OCI-LY7 (cell line): ENCODE data around the gene MACROD1. TPM values are rescaled to one million over a fixed set of nuclear protein-coding genes. Genes with fewer than 3 reads are reported as not detected.

Experiments
- BruUV-seq: library from RNA; stranded (reverse); fragments of 400-500 nt; replicated peaks from 2 replicates; lab custom pipeline; 2021; lab: Mats Ljungman, UMichigan
- CTCF ChIA-PET: fragments of 300-600 bp; sonication (Branson Sonifier 250); formaldehyde crosslinking; loops from one replicate; lab custom pipeline; 2022; ENCODE audit warnings: antibody characterized with exemption; ENCODE audit not compliant: unreplicated experiment; lab: Charles Lee
- POLR2A ChIA-PET: fragments of 300-600 bp; sonication (Branson Sonifier 250); formaldehyde crosslinking; loops from one replicate; lab custom pipeline; 2022; ENCODE audit warnings: antibody characterized with exemption; lab: Charles Lee
- DNase-seq: peaks from one replicate; pipeline ENCODE4 v3.0.0-alpha.2; 2015; ENCODE audit warnings: low spot score
- H2AFZ ChIP-seq: fragments of 200-600 bp; sonication (generic), shearing (Covaris generic); 2 replicates; pipeline ENCODE4 v1.6.1; 2014; ENCODE audit warnings: mild to moderate bottlenecking, antibody characterized with exemption, low read length, moderate library complexity
- H3K27ac ChIP-seq: fragments of 200-600 bp; sonication (generic); 2 replicates; pipeline ENCODE4 v1.5.1; 2014; ENCODE audit warnings: mixed run types, low read depth, mild to moderate bottlenecking, moderate library complexity, low read length, inconsistent platforms; ENCODE audit not compliant: poor library complexity, severe bottlenecking
- H3K36me3 ChIP-seq: fragments of 200-600 bp; sonication (generic); 2 replicates; pipeline ENCODE4 v1.6.1; 2014; ENCODE audit warnings: mild to moderate bottlenecking, antibody characterized with exemption, low read length, moderate library complexity, mixed read lengths; ENCODE audit not compliant: insufficient read depth
- H3K4me1 ChIP-seq: fragments of 200-600 bp; sonication (generic); 2 replicates; pipeline ENCODE4 v1.5.1; 2014; ENCODE audit warnings: mild to moderate bottlenecking, low read length; ENCODE audit not compliant: insufficient read depth, poor library complexity, severe bottlenecking
- H3K4me2 ChIP-seq: fragments of 200-600 bp; sonication (generic); 2 replicates; pipeline ENCODE4 v1.6.1; 2014; ENCODE audit warnings: mild to moderate bottlenecking, low read length
- H3K4me3 ChIP-seq: fragments of 200-600 bp; sonication (generic); 2 replicates; pipeline ENCODE4 v1.5.1; 2014; ENCODE audit warnings: mild to moderate bottlenecking, low read depth, low read length; ENCODE audit not compliant: poor library complexity, severe bottlenecking
- H3K79me2 ChIP-seq: fragments of 200-600 bp; sonication (generic); 2 replicates; pipeline ENCODE4 v1.6.1; 2016; ENCODE audit warnings: low read depth, mild to moderate bottlenecking, low read length, moderate library complexity, mixed read lengths; ENCODE audit not compliant: insufficient read depth
- H3K9me2 ChIP-seq: fragments of 200-600 bp; sonication (generic); 2 replicates; pipeline ENCODE4 v1.6.1; 2016; ENCODE audit warnings: mild to moderate bottlenecking, low read length, mixed read lengths; ENCODE audit not compliant: insufficient read depth
- H3K9me3 ChIP-seq: fragments of 200-600 bp; sonication (generic); 2 replicates; pipeline ENCODE4 v1.6.1; 2014; ENCODE audit warnings: mild to moderate bottlenecking, mixed run types, low read length, mixed read lengths
- H4K20me1 ChIP-seq: fragments of 200-600 bp; sonication (generic); 2 replicates; pipeline ENCODE4 v1.6.1; 2014; ENCODE audit warnings: mild to moderate bottlenecking, antibody characterized with exemption, low read length, moderate library complexity, mixed read lengths; ENCODE audit not compliant: insufficient read depth
- CTCF ChIP-seq: fragments of 200-600 bp; sonication (generic); conservative IDR thresholded peaks from 2 replicates; pipeline ENCODE4 v1.5.1; 2014; ENCODE audit warnings: mild to moderate bottlenecking, antibody characterized with exemption, low read length, moderate library complexity, mixed read lengths
- EZH2phosphoT487 ChIP-seq: fragments of 200-600 bp; sonication (generic); IDR thresholded peaks from 2 replicates; pipeline ENCODE4 v1.6.1; 2018; ENCODE audit warnings: low read depth, borderline replicate concordance, mild to moderate bottlenecking, mixed run types, antibody characterized with exemption, low read length, moderate library complexity, mixed read lengths
- intact Hi-C: fragments of 100-400 bp; cut with micrococcal nuclease; formaldehyde crosslinking; loops from one replicate; pipeline ENCODE4 v1.10.0; 2022; ENCODE audit not compliant: unreplicated experiment
- total RNA-seq, 2 experiments: library from RNA; depleted of rRNA in 1 of 2; stranded (reverse); fragments of >200 nt in 1 of 2; shearing (Covaris generic) in 1 of 2; gene quantifications; 2 replicates each; pipeline ENCODE4 v1.2.3, GENCODE V29; 2014 to 2022

MACROD1 gene
- total RNA-seq, 2 experiments from 2014 or later = 14.7 to 25.4 TPM

GRCh38 chr11:64036087-64037026 is 129.6 kb downstream of the MACROD1 start:
- Histone ChIP-seq H3K4me2 (no peak overlapping the region), H3K4me3 (no peak overlapping the region), H3K79me2 (no peaks in the 10 kb centered on the region), H3K9me2 (no peaks in the 10 kb centered on the region), H4K20me1 (no peaks in the 10 kb centered on the region), H3K27ac (no peak overlapping the region), H2AFZ (no peak overlapping the region), H3K4me1 (no peaks in the 10 kb centered on the region), H3K9me3 (no peaks in the 10 kb centered on the region), H3K36me3 (no peaks in the 10 kb centered on the region)
- BruUV-seq = no TSS peak
- ChIA-PET POLR2A (no interaction called here), CTCF (no interaction called here)
- no peak for TF ChIP-seq EZH2phosphoT487
- TF ChIP-seq CTCF = no peak
- DNase-seq = no peak
- intact Hi-C loops = no loop called here

GRCh38 chr11:64035576-64035975 is 130.3 kb downstream of the MACROD1 start, which contains the start of gene FLRT1:
TSS of gene FLRT1 (plus strand) at chr11:64035931. CDS start at chr11:64116268, 80,337 bp downstream.
- Histone ChIP-seq H3K9me3 (no peaks in the 10 kb centered on the region), H3K4me1 (no peaks in the 10 kb centered on the region), H3K9me2 (no peaks in the 10 kb centered on the region), H4K20me1 (no peaks in the 10 kb centered on the region), H3K79me2 (no peaks in the 10 kb centered on the region), H3K4me3 (no peak within 1 kb of the TSS), H3K4me2 (no peak within 1 kb of the TSS), H3K27ac (no peak within 1 kb of the TSS), H3K36me3 (no peaks in the 10 kb centered on the region), H2AFZ (no peak within 1 kb of the TSS)
- BruUV-seq = no TSS peak
- no peak for DNase-seq
- TF ChIP-seq CTCF (no peak), EZH2phosphoT487 (no peak)
- intact Hi-C loops = no loop called here
- ChIA-PET CTCF (no interaction called here), POLR2A (no interaction called here)

- H3K27ac ChIP-seq = no peak overlapping the region
- no peak overlapping the region for H3K4me3 ChIP-seq
- no peaks in the 10 kb centered on the region for H3K4me1 ChIP-seq
- ChIA-PET CTCF (no interaction called here), POLR2A (no interaction called here)
- no peak for TF ChIP-seq CTCF
- no peak for TF ChIP-seq EZH2phosphoT487
- H3K9me2 ChIP-seq = no peaks in the 10 kb centered on the region
- intact Hi-C loops = no loop called here
- H3K36me3 ChIP-seq = no peaks in the 10 kb centered on the region
- DNase-seq = no peak
- no peaks in the 10 kb centered on the region for H3K9me3 ChIP-seq
- no peaks in the 10 kb centered on the region for H3K79me2 ChIP-seq
- H2AFZ ChIP-seq = no peak overlapping the region
- no peak overlapping the region for H3K4me2 ChIP-seq
- no peaks in the 10 kb centered on the region for H4K20me1 ChIP-seq
- no TSS peak for BruUV-seq
Measured at GRCh38 chr11:64035081-64035524, 130.8 kb downstream of the MACROD1 start.
